ENCODE measurements around the gene ERC2.

GRCh38 chr3:55828712-55829111, 639.6 kb downstream of the ERC2 start:
- TF ChIP-seq CTCF (conservative IDR thresholded peaks at IDR 0.05 in 1 of 2, IDR thresholded peaks at IDR 0.05 in 1 of 2; ENCODE audit: low read depth in 1 of 2, low read length in 2 of 2) (no peak), EZH2 (IDR thresholded peaks at IDR 0.05; ENCODE audit: low read length, missing control alignments) (no peak)

All from fibroblast of lung (primary cell).